ENCODE data around the gene DMRT2.

DNA sequence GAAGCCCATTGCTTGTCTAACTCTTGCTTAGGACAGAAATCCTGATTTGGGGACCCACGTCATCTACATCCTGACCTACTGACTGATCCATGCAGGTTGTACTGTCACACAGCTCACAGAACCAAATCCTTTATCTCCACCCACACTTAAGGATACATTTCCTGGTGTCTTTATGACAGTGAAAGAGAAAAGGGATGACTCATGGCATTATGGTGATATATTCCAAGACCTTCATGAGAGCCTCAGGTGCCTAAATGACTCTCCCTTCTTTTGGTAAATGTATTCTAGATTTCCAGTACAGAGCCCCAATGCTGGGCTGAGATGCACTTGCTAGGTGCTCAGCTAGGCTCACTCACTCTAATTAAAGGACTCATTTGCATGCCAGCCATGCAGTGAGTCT lies 26.0 kb upstream of the DMRT2 start:
- TF ChIP-seq, protein P1, sequence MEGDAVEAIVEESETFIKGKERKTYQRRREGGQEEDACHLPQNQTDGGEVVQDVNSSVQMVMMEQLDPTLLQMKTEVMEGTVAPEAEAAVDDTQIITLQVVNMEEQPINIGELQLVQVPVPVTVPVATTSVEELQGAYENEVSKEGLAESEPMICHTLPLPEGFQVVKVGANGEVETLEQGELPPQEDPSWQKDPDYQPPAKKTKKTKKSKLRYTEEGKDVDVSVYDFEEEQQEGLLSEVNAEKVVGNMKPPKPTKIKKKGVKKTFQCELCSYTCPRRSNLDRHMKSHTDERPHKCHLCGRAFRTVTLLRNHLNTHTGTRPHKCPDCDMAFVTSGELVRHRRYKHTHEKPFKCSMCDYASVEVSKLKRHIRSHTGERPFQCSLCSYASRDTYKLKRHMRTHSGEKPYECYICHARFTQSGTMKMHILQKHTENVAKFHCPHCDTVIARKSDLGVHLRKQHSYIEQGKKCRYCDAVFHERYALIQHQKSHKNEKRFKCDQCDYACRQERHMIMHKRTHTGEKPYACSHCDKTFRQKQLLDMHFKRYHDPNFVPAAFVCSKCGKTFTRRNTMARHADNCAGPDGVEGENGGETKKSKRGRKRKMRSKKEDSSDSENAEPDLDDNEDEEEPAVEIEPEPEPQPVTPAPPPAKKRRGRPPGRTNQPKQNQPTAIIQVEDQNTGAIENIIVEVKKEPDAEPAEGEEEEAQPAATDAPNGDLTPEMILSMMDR (IDR thresholded peaks at IDR 0.05): no peak
- no peak for TF ChIP-seq ZFX (IDR thresholded peaks at IDR 0.05; ENCODE audit: borderline replicate concordance)

All from 22Rv1 (cell line).